Osteocyte (in vitro differentiated cells): ENCODE measurements around the gene ZNF326. TPM values are rescaled to one million over a fixed set of nuclear protein-coding genes. Genes with fewer than 3 reads are reported as not detected.

Experiments
- DNase-seq: peaks from one replicate; pipeline ENCODE4 v3.0.0; 2021; ENCODE audit warnings: mixed read lengths; ENCODE audit not compliant: unreplicated experiment; ENCODE audit errors: extremely low spot score
- H3K27ac Mint-ChIP-seq: one replicate; pipeline ENCODE4 v1.8.0; 2021; ENCODE audit warnings: mild to moderate bottlenecking, mixed read lengths; ENCODE audit not compliant: unreplicated experiment
- H3K27me3 Mint-ChIP-seq: one replicate; pipeline ENCODE4 v1.8.0; 2021; ENCODE audit warnings: mixed read lengths; ENCODE audit not compliant: unreplicated experiment
- H3K36me3 Mint-ChIP-seq: one replicate; pipeline ENCODE4 v1.8.0; 2021; ENCODE audit warnings: mixed read lengths; ENCODE audit not compliant: unreplicated experiment
- H3K4me1 Mint-ChIP-seq: one replicate; pipeline ENCODE4 v1.8.0; 2021; ENCODE audit warnings: mixed read lengths; ENCODE audit not compliant: unreplicated experiment
- H3K4me3 Mint-ChIP-seq: one replicate; pipeline ENCODE4 v1.8.0; 2021; ENCODE audit warnings: mild to moderate bottlenecking, moderate library complexity, mixed read lengths; ENCODE audit not compliant: unreplicated experiment
- H3K9me3 Mint-ChIP-seq: one replicate; pipeline ENCODE4 v1.8.0; 2021; ENCODE audit warnings: mixed read lengths; ENCODE audit not compliant: unreplicated experiment
- CTCF ChIP-seq: fragments of 200-600 bp; sonication (generic); IDR thresholded peaks from 2 replicates; pipeline ENCODE4 v1.5.0; 2021; ENCODE audit warnings: antibody characterized with exemption, mild to moderate bottlenecking, moderate library complexity
- total RNA-seq: library from RNA; stranded (reverse); gene quantifications from 2 replicates; pipeline ENCODE4 v1.2.1, GENCODE V29; 2021

The ZNF326 gene
- total RNA-seq, 1 donor from 2014 or later = 33.4 TPM

GRCh38 chr1:90083995-90084394 is 89.1 kb downstream of the ZNF326 start:
- TF ChIP-seq CTCF = no peak
- Mint-ChIP-seq H3K9me3 (no peaks in the 10 kb centered on the region), H3K27ac (no peak overlapping the region), H3K27me3 (peaks cover 34% of the 10 kb centered on the region), H3K4me1 (no peaks in the 10 kb centered on the region), H3K4me3 (no peak overlapping the region), H3K36me3 (no peaks in the 10 kb centered on the region)
- no peak for DNase-seq

Other genes starting within 250 kb of the ZNF326 start
- gene LRRC8D, start 174.1 kb upstream of the ZNF326 start, total RNA-seq = 20.4 and 21.2 TPM in 2 replicates